Fibroblast of mammary gland (primary cell): ENCODE data around the gene NEDD4L.

ENCODE experiments used
- DNase-seq: peaks from one replicate; pipeline ENCODE4 v3.0.0-alpha.2; 2010; ENCODE audit warnings: low read depth
- H3K4me3 ChIP-seq: 2 replicates; pipeline ENCODE4 v1.5.1; 2011; ENCODE audit warnings: low read depth, mild to moderate bottlenecking, low read length, moderate library complexity; ENCODE audit not compliant: control insufficient read depth
- TF ChIP-seq, protein P1 (sequence below): conservative IDR thresholded peaks from 2 replicates; pipeline ENCODE4 v1.5.1; 2011; ENCODE audit warnings: low read depth, low read length, inconsistent platforms; ENCODE audit not compliant: control insufficient read depth, insufficient read depth

The NEDD4L gene

DNA sequence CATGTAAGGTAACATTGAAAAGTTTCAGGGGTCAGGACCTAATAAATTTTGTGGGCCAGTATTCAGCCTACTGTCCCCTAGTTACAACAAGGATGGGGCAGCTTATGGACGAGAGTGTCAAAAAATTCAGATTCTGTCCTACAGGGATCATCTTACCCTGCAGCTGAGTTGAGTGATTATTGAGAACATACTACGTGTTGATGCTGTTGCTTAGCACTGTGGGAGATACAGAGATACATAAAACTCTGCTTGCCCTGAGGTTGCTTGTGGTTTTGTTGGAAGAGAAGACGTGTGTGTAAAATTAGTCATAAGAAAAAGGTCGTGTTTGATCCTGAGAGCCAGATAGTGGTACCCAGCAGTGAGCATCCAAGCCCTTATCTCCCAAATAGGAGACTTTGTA, 253.2 kb downstream of the NEDD4L start:
- TF ChIP-seq, protein P1, sequence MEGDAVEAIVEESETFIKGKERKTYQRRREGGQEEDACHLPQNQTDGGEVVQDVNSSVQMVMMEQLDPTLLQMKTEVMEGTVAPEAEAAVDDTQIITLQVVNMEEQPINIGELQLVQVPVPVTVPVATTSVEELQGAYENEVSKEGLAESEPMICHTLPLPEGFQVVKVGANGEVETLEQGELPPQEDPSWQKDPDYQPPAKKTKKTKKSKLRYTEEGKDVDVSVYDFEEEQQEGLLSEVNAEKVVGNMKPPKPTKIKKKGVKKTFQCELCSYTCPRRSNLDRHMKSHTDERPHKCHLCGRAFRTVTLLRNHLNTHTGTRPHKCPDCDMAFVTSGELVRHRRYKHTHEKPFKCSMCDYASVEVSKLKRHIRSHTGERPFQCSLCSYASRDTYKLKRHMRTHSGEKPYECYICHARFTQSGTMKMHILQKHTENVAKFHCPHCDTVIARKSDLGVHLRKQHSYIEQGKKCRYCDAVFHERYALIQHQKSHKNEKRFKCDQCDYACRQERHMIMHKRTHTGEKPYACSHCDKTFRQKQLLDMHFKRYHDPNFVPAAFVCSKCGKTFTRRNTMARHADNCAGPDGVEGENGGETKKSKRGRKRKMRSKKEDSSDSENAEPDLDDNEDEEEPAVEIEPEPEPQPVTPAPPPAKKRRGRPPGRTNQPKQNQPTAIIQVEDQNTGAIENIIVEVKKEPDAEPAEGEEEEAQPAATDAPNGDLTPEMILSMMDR: no peak
- peak; percentile 56 for DNase-seq
- H3K4me3 ChIP-seq: no peak overlapping the region

DNA sequence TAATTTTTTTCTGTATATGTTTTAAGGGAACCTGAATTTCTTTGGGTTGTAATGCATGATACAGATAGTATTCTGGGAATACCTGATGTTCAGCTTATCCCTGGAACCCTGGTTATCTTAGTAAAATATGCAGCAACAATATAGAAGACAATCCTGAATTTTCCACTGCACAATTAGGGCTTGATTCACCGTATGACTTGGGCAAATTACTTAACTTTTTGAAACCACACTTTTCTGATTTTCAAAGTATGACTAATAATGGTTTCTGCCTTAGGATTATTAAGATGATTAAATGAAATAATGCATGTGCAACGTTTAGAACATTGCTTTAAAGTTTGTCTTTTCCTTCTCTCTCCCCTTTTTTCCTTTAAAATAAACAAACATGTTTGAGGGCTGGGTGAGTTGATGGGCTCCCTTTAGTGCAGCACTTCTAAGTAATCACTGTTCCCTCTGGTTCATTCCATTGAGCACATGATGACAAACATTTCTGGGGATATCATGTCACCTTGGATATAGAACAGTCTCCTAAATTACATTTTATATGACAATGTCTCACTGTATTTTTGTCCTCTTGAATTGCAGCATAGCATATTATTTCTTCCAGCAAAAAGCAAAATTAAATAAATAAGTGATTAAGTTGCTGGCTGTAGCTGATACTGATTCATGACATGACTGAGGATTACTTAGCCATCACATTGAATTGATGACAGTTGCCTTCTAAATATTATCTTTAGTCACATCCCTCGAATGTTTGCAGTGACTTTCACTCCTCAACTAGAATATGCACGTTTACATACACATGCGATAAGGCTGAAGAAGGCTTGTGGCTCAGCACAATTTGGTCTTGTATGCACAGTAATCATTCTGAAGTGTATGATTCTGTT, 254.5 kb downstream of the NEDD4L start:
- H3K4me3 ChIP-seq: no peak overlapping the region
- peak; percentile 48 for DNase-seq
- TF ChIP-seq, protein P1: no peak

DNA sequence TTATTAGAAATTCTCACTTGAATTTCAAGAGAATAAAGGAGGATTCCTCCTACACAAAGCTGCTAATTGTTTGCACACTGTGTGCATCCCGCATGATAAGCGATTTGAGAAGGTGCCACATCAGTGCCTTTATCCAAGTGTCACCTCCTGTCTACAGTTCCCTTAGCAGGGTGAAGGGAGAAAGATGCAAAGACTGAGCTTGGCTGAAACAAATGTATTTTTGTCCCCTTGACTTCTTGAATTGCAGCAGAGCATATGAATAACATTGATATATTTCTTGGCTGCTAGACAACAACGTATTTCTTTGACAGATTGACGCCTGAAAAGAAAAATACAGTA, 255.1 kb downstream of the NEDD4L start:
- H3K4me3 ChIP-seq: no peak overlapping the region
- no peak for DNase-seq
- TF ChIP-seq, protein P1: no peak

DNA sequence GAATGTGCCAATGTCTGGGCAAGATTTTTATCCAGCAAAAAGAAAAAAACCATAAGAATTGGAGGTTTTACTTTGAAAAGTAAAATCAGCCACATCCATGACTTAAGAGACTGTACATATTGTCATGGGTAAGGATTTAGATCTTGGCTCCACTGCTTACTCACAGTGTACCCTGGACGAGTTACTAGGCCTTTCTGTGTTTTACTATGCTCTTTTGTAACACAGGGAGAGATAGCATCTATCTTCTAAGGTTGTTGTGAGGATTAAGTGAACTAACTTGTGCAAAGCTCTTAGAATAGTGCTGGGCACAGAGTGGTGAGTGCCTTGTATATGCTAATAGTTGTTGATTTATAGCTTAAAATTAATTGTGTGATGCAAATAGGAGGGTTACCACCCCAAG, 255.9 kb downstream of the NEDD4L start:
- TF ChIP-seq, protein P1: no peak

DNA sequence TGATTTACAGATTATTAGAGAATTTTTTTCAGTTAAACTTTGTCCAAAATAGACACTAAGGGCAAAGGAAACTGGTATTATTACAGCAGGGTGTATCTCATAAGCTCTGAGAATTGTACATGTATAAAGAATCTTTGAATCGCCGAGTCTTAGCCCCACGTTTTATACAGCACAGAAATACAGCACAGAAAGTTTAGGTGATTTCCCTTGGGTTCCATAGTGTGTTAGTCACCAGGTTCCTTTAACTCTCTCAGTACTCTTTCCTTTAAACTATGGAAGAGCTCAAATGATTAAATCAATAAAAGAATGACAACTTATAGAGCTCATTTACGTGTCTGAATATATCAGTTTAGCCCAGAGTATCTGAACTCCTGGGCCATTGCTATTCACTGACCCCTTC, 256.8 kb downstream of the NEDD4L start:
- TF ChIP-seq, protein P1: no peak
- no peak for DNase-seq
- no peak overlapping the region for H3K4me3 ChIP-seq

More for the DNA sequence above, 255.9 kb downstream of the NEDD4L start:
- no peak for DNase-seq
- no peak overlapping the region for H3K4me3 ChIP-seq

DNA sequence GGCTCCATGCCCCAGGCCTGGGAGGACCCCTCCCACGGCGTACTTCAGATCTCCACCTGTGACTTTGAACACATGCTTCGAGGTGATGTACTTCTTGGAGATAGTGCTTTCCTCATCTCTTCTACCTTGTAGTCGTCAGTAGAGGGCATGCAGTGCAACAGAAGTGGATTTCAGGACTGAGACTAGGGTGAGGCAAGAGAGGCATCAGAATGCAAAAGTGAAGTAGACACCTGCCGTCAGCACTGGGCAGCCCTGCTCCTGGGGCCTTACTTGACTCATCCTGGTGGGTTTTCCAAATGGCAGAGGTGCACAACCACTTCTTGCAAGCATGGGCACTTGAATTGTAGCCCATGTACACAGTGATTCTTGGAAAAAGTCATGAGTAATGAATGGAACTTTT, 258.8 kb downstream of the NEDD4L start:
- no peak overlapping the region for H3K4me3 ChIP-seq
- TF ChIP-seq, protein P1: no peak
- no peak for DNase-seq
